GM12873 (cell line): ENCODE measurements around the gene PDXP.

Source experiments
- TF ChIP-seq, protein P1 (sequence below): IDR thresholded peaks from 2 replicates; pipeline ENCODE4 v1.5.1; 2012; ENCODE audit warnings: low read depth, mild to moderate bottlenecking, moderate library complexity, low read length, control low read depth; ENCODE audit not compliant: insufficient read depth; ENCODE audit errors: missing control alignments

The PDXP gene

DNA sequence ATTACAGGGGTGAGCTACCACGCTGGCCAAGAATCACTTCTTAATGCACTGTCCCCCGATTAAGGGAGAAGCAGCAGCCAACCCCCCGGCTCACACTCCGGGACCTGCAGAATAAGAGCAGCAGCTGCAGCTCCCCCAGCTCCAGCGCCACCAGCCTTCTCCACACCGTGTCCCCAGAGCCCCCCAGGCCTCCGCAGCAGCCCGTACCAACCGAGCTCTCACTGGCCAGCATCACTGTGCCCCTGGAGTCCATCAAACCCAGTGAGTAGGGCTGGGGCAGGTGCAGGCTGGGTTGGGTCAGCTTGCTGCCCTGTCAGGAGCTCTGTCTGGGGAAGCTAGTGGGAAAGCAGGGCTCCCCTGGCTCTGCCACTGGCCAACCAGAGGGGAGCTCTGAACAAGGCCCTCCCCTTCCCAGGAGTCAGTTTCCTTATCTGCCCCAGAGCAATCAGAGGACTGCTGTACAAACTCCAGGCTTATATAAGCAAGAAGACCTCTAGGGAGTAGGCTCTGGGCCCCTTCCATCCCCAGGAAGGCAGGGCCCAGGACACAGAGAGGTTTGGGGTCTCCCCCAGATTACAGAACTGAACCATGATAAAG, 27.6 kb upstream of the PDXP start:
- TF ChIP-seq, protein P1, sequence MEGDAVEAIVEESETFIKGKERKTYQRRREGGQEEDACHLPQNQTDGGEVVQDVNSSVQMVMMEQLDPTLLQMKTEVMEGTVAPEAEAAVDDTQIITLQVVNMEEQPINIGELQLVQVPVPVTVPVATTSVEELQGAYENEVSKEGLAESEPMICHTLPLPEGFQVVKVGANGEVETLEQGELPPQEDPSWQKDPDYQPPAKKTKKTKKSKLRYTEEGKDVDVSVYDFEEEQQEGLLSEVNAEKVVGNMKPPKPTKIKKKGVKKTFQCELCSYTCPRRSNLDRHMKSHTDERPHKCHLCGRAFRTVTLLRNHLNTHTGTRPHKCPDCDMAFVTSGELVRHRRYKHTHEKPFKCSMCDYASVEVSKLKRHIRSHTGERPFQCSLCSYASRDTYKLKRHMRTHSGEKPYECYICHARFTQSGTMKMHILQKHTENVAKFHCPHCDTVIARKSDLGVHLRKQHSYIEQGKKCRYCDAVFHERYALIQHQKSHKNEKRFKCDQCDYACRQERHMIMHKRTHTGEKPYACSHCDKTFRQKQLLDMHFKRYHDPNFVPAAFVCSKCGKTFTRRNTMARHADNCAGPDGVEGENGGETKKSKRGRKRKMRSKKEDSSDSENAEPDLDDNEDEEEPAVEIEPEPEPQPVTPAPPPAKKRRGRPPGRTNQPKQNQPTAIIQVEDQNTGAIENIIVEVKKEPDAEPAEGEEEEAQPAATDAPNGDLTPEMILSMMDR: no peak

DNA sequence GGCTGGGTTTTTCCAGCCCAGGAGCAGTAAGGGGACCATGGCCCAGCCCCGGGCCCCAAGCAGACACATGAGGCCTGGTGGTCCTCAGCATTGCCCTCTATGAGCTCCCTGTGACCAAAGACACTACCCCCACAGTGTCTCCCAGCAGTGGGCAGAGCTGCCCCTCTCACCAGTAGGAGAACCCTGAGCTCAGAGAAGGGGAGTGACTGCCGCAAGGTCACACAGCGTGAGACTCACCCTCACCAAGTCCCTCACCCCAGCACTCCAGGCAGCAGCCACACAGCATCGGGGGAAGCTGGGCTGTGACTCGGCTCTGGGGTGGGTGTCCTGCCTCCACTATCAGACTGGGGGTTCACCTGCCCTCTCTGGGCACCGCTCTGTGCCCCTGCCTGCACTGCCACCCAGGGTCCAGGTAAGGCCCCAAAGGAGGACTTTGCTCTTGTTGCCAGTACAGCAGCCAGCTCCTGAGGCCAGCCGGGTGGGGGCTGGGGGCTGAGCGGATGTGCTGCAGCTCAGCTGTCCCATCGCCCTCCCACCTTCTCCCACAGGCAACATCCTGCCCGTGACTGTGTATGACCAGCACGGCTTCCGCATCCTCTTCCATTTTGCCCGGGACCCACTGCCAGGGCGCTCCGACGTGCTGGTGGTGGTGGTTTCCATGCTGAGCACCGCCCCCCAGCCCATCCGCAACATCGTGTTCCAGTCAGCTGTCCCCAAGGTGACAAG, 26.9 kb upstream of the PDXP start:
- TF ChIP-seq, protein P1: no peak

GRCh38 chr22:37632174-37633088, 26.1 kb upstream of the PDXP start:
- TF ChIP-seq, protein P1: no peak

GRCh38 chr22:37633089-37633624, 25.4 kb upstream of the PDXP start:
- TF ChIP-seq, protein P1: no peak

- TF ChIP-seq, protein P1: peak; percentile 25
These were observed 24.7 kb upstream of the PDXP start for GRCh38 chr22:37633625-37634416.

DNA sequence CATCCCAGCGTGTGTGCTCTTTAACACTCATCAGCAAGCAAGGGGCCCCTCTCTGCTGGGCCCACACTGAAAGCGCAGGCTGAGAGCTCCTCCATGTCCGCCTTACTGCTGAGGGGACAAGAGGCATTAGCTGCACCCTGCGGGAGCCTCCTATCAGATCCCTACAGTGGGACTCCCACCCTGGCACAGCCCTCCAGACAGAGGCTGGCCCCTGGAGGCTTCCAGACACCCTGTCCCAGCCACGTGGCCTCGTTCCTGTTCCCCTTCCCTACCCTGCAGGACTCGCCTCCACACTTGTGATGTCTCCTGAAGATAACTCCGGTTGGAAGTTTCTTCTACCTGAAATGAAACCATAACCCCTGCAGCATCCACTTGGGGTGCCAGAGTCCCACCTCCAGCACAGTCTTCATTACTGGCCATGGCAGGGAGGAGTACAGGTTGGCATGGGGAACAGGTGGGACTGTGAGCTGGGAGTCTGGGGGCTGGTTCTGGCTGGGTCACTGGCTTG, 24.1 kb upstream of the PDXP start:
- TF ChIP-seq, protein P1: peak; percentile 63
